GM19452 (cell line): ENCODE data around the gene KRT25.
"Not testable (repeated sequence)": the region's sequence is repeated elsewhere in the genome, so short reads cannot be mapped to it uniquely, and the experiment has no call there.

Experiments
- ATAC-seq: cut with Tn5 transposase; IDR thresholded peaks from one replicate; pipeline ENCODE4 v1.9.1; 2021; ENCODE audit not compliant: unreplicated experiment

Gene KRT25

GRCh38 chr17:40760105-40761016 is 5.2 kb upstream of the KRT25 start:
- ATAC-seq = no peak

- ATAC-seq = no peak
Measured at GRCh38 chr17:40753804-40754203, 1.3 kb downstream of the KRT25 start.

GRCh38 chr17:40751065-40751464 is 4.1 kb downstream of the KRT25 start:
- no peak for ATAC-seq

- no peak for ATAC-seq
Measured at GRCh38 chr17:40750391-40750790, 4.7 kb downstream of the KRT25 start.

GRCh38 chr17:40748666-40749065 is 6.5 kb downstream of the KRT25 start:
- not testable (repeated sequence) for ATAC-seq

- no peak for ATAC-seq
Measured at GRCh38 chr17:40738553-40738952, 16.6 kb downstream of the KRT25 start.

GRCh38 chr17:40735016-40735415 is 20.1 kb downstream of the KRT25 start:
- ATAC-seq = no peak

- no peak for ATAC-seq
Measured at GRCh38 chr17:40734018-40734417, 21.1 kb downstream of the KRT25 start.

- ATAC-seq = no peak
Measured at GRCh38 chr17:40730970-40731369, 24.2 kb downstream of the KRT25 start.

- ATAC-seq = no peak
Measured at GRCh38 chr17:40727447-40728231, 27.5 kb downstream of the KRT25 start.

GRCh38 chr17:40726919-40727318 is 28.2 kb downstream of the KRT25 start:
- ATAC-seq = no peak

- no peak for ATAC-seq
Measured at GRCh38 chr17:40724656-40725055, 30.5 kb downstream of the KRT25 start.

- ATAC-seq = no peak
Measured at GRCh38 chr17:40722241-40722640, 32.9 kb downstream of the KRT25 start.

GRCh38 chr17:40720899-40721298 is 34.2 kb downstream of the KRT25 start:
- ATAC-seq = no peak

GRCh38 chr17:40718930-40719329 is 36.2 kb downstream of the KRT25 start:
- no peak for ATAC-seq

GRCh38 chr17:40717776-40718175 is 37.4 kb downstream of the KRT25 start:
- no peak for ATAC-seq

GRCh38 chr17:40714473-40714872 is 40.7 kb downstream of the KRT25 start:
- ATAC-seq = no peak

- ATAC-seq = no peak
Measured at GRCh38 chr17:40707745-40708144, 47.4 kb downstream of the KRT25 start.

GRCh38 chr17:40705584-40705983 is 49.5 kb downstream of the KRT25 start:
- ATAC-seq = no peak

GRCh38 chr17:40703652-40704051 is 51.5 kb downstream of the KRT25 start, which contains the start of gene KRT24:
Gene KRT24, minus strand, starts transcription at chr17:40703752. Its CDS starts 59 bp downstream, at chr17:40703693.
- no peak for ATAC-seq

- no peak for ATAC-seq
Measured at GRCh38 chr17:40702271-40702670, 52.9 kb downstream of the KRT25 start.

- no peak for ATAC-seq
Measured at GRCh38 chr17:40699853-40700252, 55.3 kb downstream of the KRT25 start.
